Karpas-422 (cell line): ENCODE measurements around the gene SEZ6L. TPM values are rescaled to one million over a fixed set of nuclear protein-coding genes. Genes with fewer than 3 reads are reported as not detected.

Source experiments
- DNase-seq: peaks from one replicate; pipeline ENCODE4 v3.0.0-alpha.2; 2015
- H2AFZ ChIP-seq: fragments of 200-600 bp; sonication (generic); 2 replicates; pipeline ENCODE4 v1.6.1; 2014; ENCODE audit warnings: antibody characterized with exemption, low read length, mixed read lengths
- H3K27ac ChIP-seq: fragments of 200-600 bp; sonication (generic); 2 replicates; pipeline ENCODE4 v1.5.1; 2014; ENCODE audit warnings: mild to moderate bottlenecking, low read length, moderate library complexity
- H3K27me3 ChIP-seq: fragments of 200-600 bp; sonication (generic); 2 replicates; pipeline ENCODE4 v1.6.1; 2014; ENCODE audit warnings: low read length, mixed read lengths
- H3K36me3 ChIP-seq: fragments of 200-600 bp; sonication (generic); 2 replicates; pipeline ENCODE4 v1.6.1; 2014; ENCODE audit warnings: low read length, mixed read lengths; ENCODE audit not compliant: insufficient read depth
- H3K4me1 ChIP-seq: fragments of 200-600 bp; sonication (generic); 2 replicates; pipeline ENCODE4 v1.6.1; 2014; ENCODE audit warnings: mild to moderate bottlenecking, low read length, mixed read lengths
- H3K4me2 ChIP-seq: fragments of 200-600 bp; sonication (generic); 2 replicates; pipeline ENCODE4 v1.6.1; 2014; ENCODE audit warnings: low read length, low read depth, mild to moderate bottlenecking; ENCODE audit not compliant: poor library complexity, severe bottlenecking
- H3K4me3 ChIP-seq: fragments of 200-600 bp; sonication (generic); 2 replicates; pipeline ENCODE4 v1.5.1; 2014; ENCODE audit warnings: mild to moderate bottlenecking, antibody characterized with exemption, low read length, mixed read lengths
- H3K79me2 ChIP-seq: fragments of 200-600 bp; sonication (generic); 2 replicates; pipeline ENCODE4 v1.6.1; 2014; ENCODE audit warnings: mild to moderate bottlenecking, low read length, mixed read lengths
- H3K9ac ChIP-seq: fragments of 200-600 bp; sonication (generic); 2 replicates; pipeline ENCODE4 v1.6.0; 2014; ENCODE audit warnings: low read length
- H3K9me2 ChIP-seq: fragments of 200-600 bp; sonication (generic), shearing (Covaris generic); replicated peaks from 2 replicates; pipeline ENCODE4 v1.6.0; 2014; ENCODE audit warnings: mild to moderate bottlenecking, low read length, moderate library complexity; ENCODE audit not compliant: insufficient read depth
- H3K9me3 ChIP-seq: fragments of 300-700, 200-600 bp; sonication (generic); 2 replicates; pipeline ENCODE4 v1.6.1; 2014; ENCODE audit warnings: low read length, mixed read lengths
- H4K20me1 ChIP-seq: fragments of 200-600 bp; sonication (generic); 2 replicates; pipeline ENCODE4 v1.6.1; 2014; ENCODE audit warnings: mild to moderate bottlenecking, antibody characterized with exemption, low read length, low read depth; ENCODE audit not compliant: insufficient read depth
- total RNA-seq: library from RNA; depleted of rRNA; stranded (reverse); fragments of >200 nt; shearing (Covaris generic); gene quantifications from 2 replicates; pipeline ENCODE4 v1.2.3, GENCODE V29; 2014; ENCODE audit warnings: low replicate concordance

Gene SEZ6L
- total RNA-seq, 1 experiment from 2014 or later, result 0.41 TPM

DNA sequence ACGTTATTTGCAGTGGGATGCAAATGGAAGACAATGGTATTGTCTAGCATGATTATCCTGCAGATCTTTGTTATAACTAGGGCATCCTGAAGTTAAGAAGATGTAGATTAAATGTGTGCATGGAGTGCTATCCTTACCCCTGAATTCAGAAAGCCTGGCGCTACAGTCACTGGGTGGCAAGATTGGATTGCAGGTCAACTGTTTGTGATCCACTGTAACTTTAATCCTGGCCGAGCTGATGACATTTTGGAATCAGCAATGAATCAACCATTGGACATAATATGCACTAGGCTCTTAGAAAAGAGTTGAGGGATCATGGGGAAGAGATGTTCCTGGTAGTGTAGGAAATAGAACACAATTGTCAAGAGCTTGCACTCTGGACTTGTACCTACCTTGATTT is 25.1 kb downstream of the SEZ6L start:
- Histone ChIP-seq H3K27ac (no peak overlapping the region), H3K4me2 (no peak overlapping the region), H3K9ac (no peak overlapping the region), H3K36me3 (no peaks in the 10 kb centered on the region), H3K4me1 (no peaks in the 10 kb centered on the region), H3K4me3 (no peak overlapping the region), H3K79me2 (no peaks in the 10 kb centered on the region), H2AFZ (no peak overlapping the region), H3K9me2 (no peaks in the 10 kb centered on the region; the same call in 1 of the 2 replicates), H3K9me3 (no peaks in the 10 kb centered on the region), H4K20me1 (no peaks in the 10 kb centered on the region), H3K27me3 (no peaks in the 10 kb centered on the region)
- no peak for DNase-seq

DNA sequence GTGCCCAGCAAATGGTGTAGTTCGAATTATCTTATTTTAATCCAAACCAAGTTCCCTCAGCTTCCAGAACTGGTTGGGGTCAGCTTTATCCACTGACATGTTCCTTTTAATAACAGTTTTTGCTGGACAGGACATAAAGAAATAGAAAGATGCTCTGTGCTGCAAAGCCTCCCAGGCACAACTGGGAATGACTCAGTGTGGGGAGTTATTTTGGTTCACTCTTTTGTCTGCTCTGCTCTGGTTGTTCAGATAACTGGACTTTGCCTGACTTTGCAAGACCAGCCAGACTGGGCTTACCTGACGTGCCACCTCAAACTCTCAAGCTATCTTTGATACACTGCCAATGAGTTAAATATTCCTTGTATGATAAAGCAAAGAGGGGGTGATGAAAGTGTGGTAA is 25.6 kb downstream of the SEZ6L start:
- no peaks in the 10 kb centered on the region for H3K27me3 ChIP-seq
- no peak for DNase-seq

DNA sequence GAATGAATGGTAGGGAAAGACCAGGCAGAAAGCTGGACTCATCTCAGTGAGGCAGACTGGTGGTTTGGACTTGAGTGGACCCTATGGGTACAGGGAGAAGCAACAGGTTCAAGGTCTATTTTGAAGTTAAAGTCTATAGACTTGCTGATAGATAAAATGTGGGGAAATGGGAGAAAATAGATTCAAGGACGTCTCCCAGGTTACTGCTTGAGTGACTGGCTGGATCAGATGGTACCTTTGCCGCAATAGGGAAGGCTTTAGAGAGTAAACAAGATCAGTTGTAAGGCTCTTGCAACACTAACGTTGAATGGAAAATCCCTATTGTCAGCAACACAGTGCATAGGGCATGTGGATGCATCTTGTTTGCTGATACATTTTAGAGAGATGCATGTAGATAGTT is 27.4 kb downstream of the SEZ6L start:
- H3K4me1 ChIP-seq, result no peaks in the 10 kb centered on the region

More for the DNA sequence above, 25.6 kb downstream of the SEZ6L start:
- Histone ChIP-seq H3K9me2 (no peaks in the 10 kb centered on the region; the same call in 1 of the 2 replicates), H3K27ac (no peak overlapping the region), H3K79me2 (no peaks in the 10 kb centered on the region), H4K20me1 (no peaks in the 10 kb centered on the region), H3K9me3 (no peaks in the 10 kb centered on the region), H3K4me1 (no peaks in the 10 kb centered on the region), H2AFZ (no peak overlapping the region), H3K4me3 (no peak overlapping the region), H3K9ac (no peak overlapping the region), H3K4me2 (no peak overlapping the region), H3K36me3 (no peaks in the 10 kb centered on the region)

DNA sequence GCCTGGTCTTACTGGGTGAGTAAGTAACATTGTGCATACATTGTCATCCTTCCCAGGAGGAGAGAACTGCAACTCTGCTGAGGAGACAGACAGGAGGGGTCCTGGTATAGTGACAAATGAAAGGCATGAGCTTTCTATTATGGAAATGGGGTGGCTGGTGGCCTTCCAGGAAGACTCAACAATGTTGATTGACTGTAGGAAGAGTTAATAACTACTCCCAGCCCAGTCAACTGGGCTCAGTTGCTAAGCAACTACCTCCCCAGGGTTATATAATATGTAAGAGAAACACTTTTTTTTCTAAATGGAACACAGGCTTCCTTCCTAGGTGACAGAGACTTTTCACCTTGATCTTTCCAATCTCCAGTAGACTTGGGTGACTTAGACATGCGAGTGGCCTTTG is 28.2 kb downstream of the SEZ6L start:
- no peak for DNase-seq
- Histone ChIP-seq H3K4me3 (no peak overlapping the region), H3K27me3 (no peaks in the 10 kb centered on the region), H3K4me2 (no peak overlapping the region), H3K9me3 (no peaks in the 10 kb centered on the region), H3K4me1 (no peaks in the 10 kb centered on the region), H3K9me2 (no peaks in the 10 kb centered on the region; the same call in 1 of the 2 replicates), H2AFZ (no peak overlapping the region), H3K27ac (no peak overlapping the region), H3K79me2 (no peaks in the 10 kb centered on the region), H4K20me1 (no peaks in the 10 kb centered on the region), H3K36me3 (no peaks in the 10 kb centered on the region), H3K9ac (no peak overlapping the region)

More for the DNA sequence above, 27.4 kb downstream of the SEZ6L start:
- no peak for DNase-seq
- no peak overlapping the region for H3K9ac ChIP-seq
- no peaks in the 10 kb centered on the region for H4K20me1 ChIP-seq
- H3K9me2 ChIP-seq, result no peaks in the 10 kb centered on the region; the same call in 1 of the 2 replicates
- no peak overlapping the region for H3K4me3 ChIP-seq
- H3K79me2 ChIP-seq, result no peaks in the 10 kb centered on the region
- H3K36me3 ChIP-seq, result no peaks in the 10 kb centered on the region
- no peak overlapping the region for H3K27ac ChIP-seq
- H3K9me3 ChIP-seq, result no peaks in the 10 kb centered on the region
- no peak overlapping the region for H3K4me2 ChIP-seq
- no peak overlapping the region for H2AFZ ChIP-seq
- no peaks in the 10 kb centered on the region for H3K27me3 ChIP-seq

DNA sequence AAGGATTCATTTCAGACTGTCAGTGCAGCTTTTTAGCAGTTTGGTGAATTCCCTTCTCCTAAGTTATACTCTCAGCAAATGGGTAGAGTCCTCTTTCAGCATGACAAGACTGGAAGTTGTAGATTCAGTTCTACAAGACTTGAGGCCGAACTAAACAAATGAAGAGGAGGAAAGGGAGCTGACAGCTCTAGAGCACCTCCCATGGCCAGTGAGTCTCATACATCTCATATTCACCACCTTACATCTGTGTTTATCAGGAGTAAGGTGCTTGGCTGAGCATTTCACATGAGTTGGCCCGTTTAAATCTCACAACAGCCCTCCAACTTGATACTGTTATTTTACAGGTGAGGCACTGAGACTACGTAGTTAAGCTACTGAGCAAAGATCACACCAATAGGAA is 30.4 kb downstream of the SEZ6L start:
- Histone ChIP-seq H3K4me1 (no peaks in the 10 kb centered on the region), H3K4me2 (no peak overlapping the region), H3K9ac (no peak overlapping the region), H3K9me2 (no peaks in the 10 kb centered on the region; the same call in 1 of the 2 replicates), H4K20me1 (no peaks in the 10 kb centered on the region), H3K36me3 (no peaks in the 10 kb centered on the region), H3K79me2 (no peaks in the 10 kb centered on the region), H3K27ac (no peak overlapping the region), H3K27me3 (no peaks in the 10 kb centered on the region), H3K9me3 (no peaks in the 10 kb centered on the region), H2AFZ (no peak overlapping the region), H3K4me3 (no peak overlapping the region)
- DNase-seq, result peak; percentile 51

DNA sequence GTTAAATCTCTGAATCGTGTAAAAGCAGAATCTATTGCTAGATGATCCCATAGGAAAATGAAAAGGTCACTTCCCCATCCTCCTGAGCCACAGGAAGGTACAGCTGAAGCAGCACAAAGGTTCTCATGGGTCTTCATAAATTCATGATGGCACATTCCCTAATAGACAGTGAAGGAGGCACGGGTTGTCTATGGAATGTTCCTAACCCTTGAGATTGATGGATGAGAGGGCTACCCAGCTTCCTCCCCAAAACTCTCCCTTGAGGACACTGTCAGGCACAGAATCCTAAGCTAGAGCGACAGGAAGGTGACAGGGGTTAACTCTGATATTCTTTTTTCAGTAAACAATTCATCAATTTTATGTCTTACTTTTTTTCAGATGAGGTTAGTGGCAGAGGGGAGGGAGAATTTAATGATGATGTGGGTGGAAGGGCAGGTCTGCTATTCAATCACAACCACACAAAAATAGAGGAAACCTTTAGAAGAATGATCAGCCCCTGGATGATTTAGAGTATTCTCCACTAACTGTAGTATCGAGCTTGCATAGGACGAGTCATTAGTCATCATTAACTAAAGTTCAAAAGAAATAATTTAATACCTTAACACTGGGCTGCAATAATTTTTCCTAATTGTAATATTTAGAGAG is 33.1 kb downstream of the SEZ6L start:
- H3K9me2 ChIP-seq, result no peaks in the 10 kb centered on the region; the same call in 1 of the 2 replicates
- no peaks in the 10 kb centered on the region for H3K36me3 ChIP-seq
- H4K20me1 ChIP-seq, result no peaks in the 10 kb centered on the region
- no peak for DNase-seq
- H3K27me3 ChIP-seq, result 0 out of 2 replicates have a peak, but pooled peaks cover 3% of the 10 kb centered on the region
- H3K9ac ChIP-seq, result no peak overlapping the region
- no peaks in the 10 kb centered on the region for H3K79me2 ChIP-seq
- H3K4me1 ChIP-seq, result no peaks in the 10 kb centered on the region
- no peak overlapping the region for H3K27ac ChIP-seq
- H2AFZ ChIP-seq, result no peak overlapping the region
- no peaks in the 10 kb centered on the region for H3K9me3 ChIP-seq
- H3K4me2 ChIP-seq, result no peak overlapping the region
- no peak overlapping the region for H3K4me3 ChIP-seq

DNA sequence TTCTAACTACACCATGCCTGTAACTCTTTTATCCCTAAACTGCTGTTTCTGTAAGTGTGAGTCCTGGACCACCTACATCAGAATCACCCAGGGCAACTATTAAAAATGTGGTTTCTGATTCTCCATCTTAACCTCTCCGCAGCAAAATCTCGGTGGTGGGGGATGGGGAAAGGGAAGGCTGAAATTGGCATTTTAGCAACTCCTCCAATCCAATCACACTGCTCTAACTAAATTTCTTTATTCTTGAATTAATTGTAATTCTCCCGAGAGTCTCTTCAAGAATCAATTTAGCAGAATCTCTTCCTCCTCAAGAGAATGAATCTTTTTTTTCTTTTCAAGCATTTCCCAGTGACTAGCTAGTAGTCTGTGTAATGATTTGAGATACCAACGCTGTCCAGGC is 36.2 kb downstream of the SEZ6L start:
- Histone ChIP-seq H3K9me2 (no peaks in the 10 kb centered on the region), H3K4me3 (no peak overlapping the region), H3K4me2 (no peak overlapping the region), H4K20me1 (no peaks in the 10 kb centered on the region), H3K27ac (no peak overlapping the region), H3K36me3 (no peaks in the 10 kb centered on the region), H3K27me3 (0 out of 2 replicates have a peak, but pooled peaks cover 3% of the 10 kb centered on the region), H3K4me1 (no peaks in the 10 kb centered on the region), H2AFZ (no peak overlapping the region), H3K9ac (no peak overlapping the region), H3K79me2 (no peaks in the 10 kb centered on the region), H3K9me3 (no peaks in the 10 kb centered on the region)
- DNase-seq, result no peak

DNA sequence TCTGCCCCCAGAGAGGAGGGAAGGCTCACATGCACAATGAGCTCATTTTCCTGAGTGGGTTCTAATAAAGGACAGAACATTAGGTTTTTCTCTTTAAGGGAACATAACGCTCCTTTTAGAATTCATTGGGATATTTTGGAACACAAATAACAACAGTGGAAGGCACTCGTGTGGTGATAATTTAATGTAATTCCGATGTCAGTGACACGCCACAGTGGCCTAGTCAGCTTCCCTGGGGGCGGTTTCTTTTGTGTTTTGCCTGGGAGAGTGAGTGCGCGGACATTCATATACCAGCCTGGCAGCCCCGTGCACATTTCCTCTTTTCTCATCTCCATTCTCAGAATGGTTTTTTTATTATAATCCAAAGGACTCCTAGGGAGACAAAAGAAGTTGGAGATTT is 41.1 kb downstream of the SEZ6L start:
- H4K20me1 ChIP-seq, result no peaks in the 10 kb centered on the region
- H3K9me3 ChIP-seq, result no peaks in the 10 kb centered on the region
- no peaks in the 10 kb centered on the region for H3K27me3 ChIP-seq
- H3K4me2 ChIP-seq, result no peak overlapping the region
- H2AFZ ChIP-seq, result no peak overlapping the region
- no peaks in the 10 kb centered on the region for H3K79me2 ChIP-seq
- no peaks in the 10 kb centered on the region for H3K36me3 ChIP-seq
- H3K9ac ChIP-seq, result no peak overlapping the region
- DNase-seq, result no peak
- H3K4me1 ChIP-seq, result no peaks in the 10 kb centered on the region
- H3K4me3 ChIP-seq, result no peak overlapping the region
- H3K27ac ChIP-seq, result no peak overlapping the region
- H3K9me2 ChIP-seq, result no peaks in the 10 kb centered on the region
